SKM-1 (cell line): ENCODE measurements around the gene FAHD2A.
"Not testable (repeated sequence)": the region's sequence is repeated elsewhere in the genome, so short reads cannot be mapped to it uniquely, and the experiment has no call there.

Experiments
- DNase-seq: peaks from one replicate; lab custom pipeline; 2025; ENCODE audit not compliant: unreplicated experiment; lab: John Stamatoyannopoulos, UW

The FAHD2A gene

DNA sequence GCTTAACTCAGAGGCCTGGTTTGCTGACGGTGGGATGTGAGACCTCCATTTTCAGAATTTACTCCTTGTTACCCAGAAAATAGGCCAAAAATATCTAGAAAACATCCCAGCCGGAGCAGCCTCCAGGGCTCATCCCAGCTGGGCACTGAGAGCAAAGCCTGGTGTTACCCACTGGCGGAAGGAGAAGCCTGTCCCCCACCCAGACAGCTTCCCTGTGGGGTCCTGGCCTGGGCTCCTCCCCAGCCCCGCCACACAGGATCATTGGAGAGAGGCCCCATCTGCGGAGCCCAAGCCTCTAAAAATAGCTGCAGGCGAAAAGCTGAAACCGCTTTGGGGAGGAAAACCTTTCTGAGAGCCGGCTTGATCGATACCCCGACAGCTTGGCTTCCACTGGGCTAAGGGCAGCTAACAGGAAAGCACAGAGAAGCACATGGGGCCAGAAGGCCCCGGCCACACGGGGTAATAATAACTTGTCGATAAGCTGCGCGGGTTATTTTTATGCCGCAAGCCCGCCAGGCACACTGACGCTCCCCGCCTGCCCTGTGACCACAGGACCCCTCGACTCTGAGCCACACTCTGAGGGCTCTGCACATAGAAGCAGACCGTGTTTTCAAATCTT, 26.9 kb upstream of the FAHD2A start:
- DNase-seq: no peak

DNA sequence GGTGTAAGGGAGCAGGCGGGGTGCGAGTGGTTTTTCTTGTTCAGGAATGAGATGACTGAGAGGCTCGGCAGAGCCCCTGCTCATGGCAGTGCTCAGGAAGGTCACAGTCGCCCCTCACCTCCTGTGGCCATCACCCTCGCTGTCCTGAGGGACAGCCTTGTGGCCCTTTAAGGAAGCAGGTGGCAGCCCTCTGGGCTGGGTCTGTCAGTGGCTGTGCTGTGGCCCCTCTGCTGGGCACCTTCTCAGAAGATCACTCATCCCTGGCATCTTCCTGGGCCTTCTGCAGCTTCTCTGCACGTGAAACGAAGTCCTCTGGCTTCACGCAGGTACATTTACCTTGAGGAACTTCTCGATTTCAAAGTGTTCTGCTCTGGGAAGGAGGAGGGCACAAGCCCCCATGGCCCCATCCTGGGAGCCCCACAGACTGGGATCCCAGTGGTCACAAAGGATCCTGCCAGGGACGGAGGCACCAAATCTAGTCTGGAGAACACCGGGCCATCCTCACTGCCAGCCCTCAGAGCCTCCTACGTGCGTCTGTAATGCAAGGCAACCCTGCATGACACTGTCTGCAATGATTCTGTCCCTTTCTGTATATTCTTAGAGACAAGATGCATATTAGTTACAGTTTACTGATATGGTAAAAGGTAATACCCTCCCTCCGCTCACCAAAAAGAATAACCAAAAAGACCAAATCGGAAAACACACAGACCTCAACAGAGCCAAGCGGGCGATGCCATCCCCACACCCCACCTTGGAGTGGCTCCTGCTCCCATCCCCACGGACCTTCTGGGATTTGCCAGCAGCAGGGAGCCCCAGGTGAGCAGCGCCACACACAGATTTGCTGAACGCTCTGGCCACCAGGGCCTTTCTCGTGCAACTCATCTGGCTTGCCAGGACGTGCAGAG, 25.9 kb upstream of the FAHD2A start:
- DNase-seq: no peak

- no peak for DNase-seq
Observed at GRCh38 chr2:95377216-95378123, 25.0 kb upstream of the FAHD2A start.

DNA sequence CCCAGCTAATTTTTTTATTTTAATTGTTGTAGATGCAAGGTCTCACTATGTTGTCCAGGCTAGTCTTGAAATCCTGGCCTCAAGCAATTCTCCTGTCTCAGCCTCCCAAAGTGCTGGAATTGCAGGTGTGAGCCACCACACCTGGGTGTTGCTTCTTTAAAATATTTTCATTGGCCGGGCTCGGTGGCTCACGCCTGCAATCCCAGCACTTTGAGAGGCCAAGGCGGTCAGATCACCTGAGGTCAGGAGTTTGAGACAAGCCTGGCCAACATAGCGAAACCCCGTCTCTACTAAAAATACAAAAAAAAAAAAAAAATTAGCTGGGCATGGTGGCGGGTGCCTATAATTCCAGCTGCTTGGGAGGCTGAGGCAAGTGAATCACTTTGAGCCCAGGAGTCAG, 24.2 kb upstream of the FAHD2A start:
- not testable (repeated sequence) for DNase-seq

- DNase-seq: no peak
Observed at GRCh38 chr2:95379371-95379831, 23.1 kb upstream of the FAHD2A start.

DNA sequence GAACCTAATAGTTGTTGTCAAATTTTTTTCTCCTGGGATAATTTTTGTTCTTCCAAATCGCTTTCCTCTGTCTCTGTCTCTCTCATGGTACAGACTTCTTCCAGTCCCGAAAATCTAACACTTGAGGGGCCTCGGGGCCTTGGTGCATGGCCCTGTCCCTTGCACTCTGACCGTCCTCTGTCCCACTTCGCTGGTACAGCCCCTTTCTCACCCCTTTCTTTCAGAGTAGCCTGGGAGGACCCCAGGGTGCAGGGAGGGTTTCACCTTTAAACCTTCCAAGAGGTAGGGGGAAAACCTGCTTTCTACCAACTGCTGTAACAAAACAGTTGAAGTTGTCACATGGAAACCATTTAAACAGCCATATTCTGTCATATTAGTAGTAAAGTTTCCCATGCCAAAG, 22.2 kb upstream of the FAHD2A start:
- no peak for DNase-seq

GRCh38 chr2:95380731-95381130, 21.8 kb upstream of the FAHD2A start:
- no peak for DNase-seq

DNA sequence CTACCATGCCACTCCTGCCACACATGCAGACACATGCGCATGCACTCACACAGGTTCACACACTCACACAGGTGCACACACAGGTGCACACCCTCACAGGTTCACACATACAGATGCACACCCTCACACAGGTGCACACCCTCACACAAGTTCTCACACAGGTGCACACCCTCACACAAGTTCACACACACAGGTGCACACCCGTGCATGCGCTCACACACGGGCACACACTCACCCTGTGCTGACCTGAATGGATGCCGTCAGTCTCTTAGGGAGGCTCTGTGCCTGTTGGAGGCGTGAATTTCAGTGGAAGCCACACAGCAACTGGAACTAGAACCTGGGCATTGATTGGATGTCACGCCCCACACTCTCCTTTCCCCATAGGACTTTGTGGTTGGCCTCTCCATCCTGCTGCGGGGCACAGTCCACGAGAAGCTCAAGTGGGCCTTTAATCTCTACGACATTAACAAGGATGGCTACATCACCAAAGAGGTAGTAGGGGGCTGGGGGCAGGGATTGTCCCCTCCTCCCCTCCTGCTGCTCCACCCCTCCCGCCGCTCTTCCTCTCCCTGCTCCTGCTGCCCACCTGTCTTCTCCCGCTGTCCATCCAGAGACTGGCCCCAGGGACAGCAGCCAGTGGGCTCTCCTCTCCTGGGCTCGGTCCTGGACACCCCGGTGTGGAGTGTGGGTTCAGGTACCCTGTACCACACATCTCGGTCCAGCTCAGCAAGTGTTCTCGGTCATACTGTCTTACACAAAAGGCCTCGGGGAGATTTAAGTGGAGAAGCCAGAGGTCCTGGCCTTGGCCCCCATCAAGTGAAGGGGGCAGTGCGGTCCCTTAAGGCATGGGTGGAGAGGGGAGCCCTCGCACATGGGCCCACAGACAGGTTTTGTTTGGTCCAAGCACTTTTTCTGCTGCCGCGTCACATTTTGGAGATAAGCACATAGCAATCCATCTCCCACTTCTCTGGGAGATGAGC, 21.0 kb upstream of the FAHD2A start:
- DNase-seq: no peak

DNA sequence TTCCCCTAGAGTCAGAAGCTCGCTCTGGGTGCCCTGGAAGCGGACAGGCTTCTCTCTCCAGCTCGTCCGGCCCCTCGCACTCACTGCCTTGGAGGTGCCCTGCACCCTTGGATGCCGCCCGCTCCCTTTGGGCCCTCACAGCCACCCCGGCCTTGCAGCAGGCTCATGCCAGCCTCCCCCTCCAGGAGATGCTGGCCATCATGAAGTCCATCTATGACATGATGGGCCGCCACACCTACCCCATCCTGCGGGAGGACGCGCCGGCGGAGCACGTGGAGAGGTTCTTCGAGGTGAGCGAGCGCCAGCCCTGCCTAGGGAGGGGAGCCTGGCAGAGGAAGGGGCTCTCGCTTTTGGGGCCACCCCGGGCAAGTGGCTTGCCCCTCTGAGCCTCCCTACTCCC, 20.3 kb upstream of the FAHD2A start:
- DNase-seq: no peak

DNA sequence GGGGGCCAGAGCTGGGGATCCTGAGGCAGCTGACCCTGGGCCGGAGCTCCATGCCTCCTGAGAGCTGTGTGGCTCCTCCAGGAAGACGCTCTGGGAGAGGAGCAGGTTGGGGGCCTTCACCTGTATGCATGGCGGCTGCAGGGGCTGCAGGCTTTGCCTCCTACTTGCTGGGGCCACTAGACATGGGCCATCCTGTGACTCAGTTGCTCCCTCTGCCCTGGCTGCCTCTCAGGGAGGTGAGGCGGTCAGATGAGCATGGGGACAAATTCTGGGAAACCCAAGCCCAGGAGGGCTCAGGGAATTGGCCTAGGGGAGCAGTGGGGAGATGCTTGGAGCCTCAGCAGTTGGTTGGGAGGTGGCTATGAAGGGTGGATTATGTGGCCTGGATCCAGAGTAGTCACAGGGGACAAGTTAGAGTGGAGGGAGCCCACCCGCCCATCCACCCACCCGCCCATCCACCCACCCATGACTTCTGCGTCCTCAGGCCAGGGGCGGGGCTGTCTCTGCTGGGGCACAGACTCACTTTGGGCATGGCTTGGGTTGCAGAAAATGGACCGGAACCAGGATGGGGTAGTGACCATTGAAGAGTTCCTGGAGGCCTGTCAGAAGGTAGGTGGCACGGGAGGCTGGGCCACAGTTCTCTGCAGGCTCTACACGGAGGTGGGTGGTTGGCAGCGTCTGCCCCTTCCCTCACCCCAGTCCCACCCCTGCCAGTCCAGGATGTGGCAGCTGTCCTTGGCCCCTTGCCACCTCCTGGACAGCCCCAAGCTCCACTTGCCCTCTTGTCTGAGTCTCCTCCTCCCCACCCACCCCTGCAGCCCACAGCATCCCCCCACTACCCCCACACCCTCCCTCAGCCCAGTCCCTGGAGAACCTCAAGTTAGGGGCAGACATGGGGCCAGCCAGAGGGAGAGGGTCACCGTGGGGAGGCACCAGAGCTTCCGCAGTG, 19.5 kb upstream of the FAHD2A start:
- no peak for DNase-seq

DNA sequence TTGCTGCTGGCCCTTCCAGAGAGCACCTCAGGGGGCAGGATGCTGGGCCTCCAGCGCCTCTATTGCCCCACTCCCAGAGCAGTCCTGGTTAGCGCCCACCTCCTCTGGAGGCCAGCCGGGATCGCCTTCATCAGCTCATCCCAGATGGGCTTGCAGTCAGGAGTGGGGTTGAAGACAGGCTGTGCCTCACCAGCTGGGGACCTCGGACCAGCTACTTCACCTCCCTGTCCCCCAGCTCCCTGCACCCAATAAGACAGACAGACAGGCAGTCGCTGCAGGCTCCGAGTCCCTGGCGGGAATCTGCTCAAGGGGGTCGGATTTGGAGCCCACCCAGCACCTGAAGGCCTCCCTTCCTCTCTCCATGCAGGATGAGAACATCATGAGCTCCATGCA, 18.9 kb upstream of the FAHD2A start:
- DNase-seq: no peak

DNA sequence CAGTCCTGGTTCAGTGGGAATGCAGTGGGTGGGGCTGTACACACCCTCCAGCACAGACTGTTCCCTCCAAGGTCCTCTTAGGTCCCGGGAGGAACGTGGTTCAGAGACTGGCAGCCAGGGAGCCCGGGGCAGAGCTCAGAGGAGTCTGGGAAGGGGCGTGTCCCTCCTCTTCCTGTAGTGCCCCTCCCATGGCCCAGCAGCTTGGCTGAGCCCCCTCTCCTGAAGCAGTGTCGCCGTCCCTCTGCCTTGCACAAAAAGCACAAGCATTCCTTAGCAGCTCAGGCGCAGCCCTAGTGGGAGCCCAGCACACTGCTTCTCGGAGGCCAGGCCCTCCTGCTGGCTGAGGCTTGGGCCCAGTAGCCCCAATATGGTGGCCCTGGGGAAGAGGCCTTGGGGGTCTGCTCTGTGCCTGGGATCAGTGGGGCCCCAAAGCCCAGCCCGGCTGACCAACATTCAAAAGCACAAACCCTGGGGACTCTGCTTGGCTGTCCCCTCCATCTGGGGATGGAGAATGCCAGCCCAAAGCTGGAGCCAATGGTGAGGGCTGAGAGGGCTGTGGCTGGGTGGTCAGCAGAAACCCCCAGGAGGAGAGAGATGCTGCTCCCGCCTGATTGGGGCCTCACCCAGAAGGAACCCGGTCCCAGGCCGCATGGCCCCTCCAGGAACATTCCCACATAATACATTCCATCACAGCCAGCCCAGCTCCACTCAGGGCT, 17.5 kb upstream of the FAHD2A start:
- DNase-seq: no peak

DNA sequence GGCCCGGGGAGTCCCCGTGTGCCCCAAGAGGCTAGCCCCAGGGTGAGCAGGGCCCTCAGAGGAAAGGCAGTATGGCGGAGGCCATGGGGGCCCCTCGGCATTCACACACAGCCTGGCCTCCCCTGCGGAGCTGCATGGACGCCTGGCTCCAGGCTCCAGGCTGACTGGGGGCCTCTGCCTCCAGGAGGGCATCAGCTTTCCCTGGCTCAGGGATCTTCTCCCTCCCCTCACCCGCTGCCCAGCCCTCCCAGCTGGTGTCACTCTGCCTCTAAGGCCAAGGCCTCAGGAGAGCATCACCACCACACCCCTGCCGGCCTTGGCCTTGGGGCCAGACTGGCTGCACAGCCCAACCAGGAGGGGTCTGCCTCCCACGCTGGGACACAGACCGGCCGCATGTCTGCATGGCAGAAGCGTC, 16.9 kb upstream of the FAHD2A start:
- no peak for DNase-seq

DNA sequence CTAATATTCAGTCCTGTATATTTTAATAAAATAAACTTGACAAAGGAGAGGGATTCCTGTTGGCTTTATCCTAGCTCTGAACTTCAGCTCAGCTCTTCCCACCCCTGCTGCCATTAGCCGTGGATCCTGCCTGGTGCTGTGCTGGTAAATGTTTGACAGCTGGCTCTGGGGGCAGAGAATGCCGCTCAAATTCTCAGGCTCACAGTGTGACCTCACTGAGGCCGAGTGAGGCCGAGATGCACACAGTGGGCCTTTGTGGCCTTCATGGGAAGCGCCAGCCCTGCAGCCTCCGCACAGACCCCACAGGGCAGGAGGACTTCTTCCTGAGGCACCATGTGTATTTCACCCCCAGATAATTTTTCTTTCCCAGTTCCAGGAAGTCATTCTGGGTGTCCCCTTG, 16.5 kb upstream of the FAHD2A start:
- DNase-seq: no peak

- no peak for DNase-seq
Observed at GRCh38 chr2:95387358-95387757, 15.2 kb upstream of the FAHD2A start.

- DNase-seq: no peak
Observed at GRCh38 chr2:95388091-95388692, 14.3 kb upstream of the FAHD2A start.

GRCh38 chr2:95388856-95389244, 13.7 kb upstream of the FAHD2A start:
- no peak for DNase-seq
